ENCODE results near the gene FHIT. TPM values are rescaled to one million over a fixed set of nuclear protein-coding genes. Genes with fewer than 3 reads are reported as not detected.

Gene FHIT
- total RNA-seq, 1 experiment from 2014 or later, result 20.1 TPM

DNA sequence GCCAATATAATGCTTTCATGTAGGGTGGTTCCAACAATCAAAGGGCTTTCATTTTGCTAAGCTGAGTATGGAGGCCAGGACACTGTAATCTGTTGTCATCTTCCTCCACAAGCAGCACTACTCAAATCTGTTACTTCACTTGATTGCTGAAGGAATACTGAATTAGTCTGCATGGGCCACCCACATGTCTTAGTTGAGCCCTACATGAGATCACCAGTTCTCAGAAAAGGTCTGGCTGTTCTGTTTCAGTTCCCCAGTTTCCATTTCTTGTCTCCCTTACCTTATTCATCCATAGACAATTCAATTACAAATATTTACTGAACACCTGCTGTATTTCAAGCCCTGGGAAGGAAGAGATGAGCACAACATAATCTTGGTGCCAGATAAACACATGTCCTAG lies 119.2 kb downstream of the FHIT start:
- ChIA-PET CTCF (interaction anchor here (0.9 kb wide), 1 partner anchor 247 kb away, joined by 4 read pairs; no protein-coding TSS in a partner anchor), POLR2A (no interaction called here)
- no TSS peak for BruUV-seq (replicated peaks)
- no peak overlapping the region for H3K4me3 Mint-ChIP-seq (ENCODE audit: unreplicated experiment)
- no peaks in the 10 kb centered on the region for H3K27me3 Mint-ChIP-seq (ENCODE audit: insufficient read depth, unreplicated experiment)
- no peak for DNase-seq (ENCODE audit: unreplicated experiment)
- no peaks in the 10 kb centered on the region for H3K4me1 Mint-ChIP-seq (ENCODE audit: insufficient read depth, unreplicated experiment)
- H3K9me3 Mint-ChIP-seq (ENCODE audit: unreplicated experiment), result no peaks in the 10 kb centered on the region
- no peaks in the 10 kb centered on the region for H3K36me3 Mint-ChIP-seq (ENCODE audit: insufficient read depth, unreplicated experiment)
- TF ChIP-seq, protein P1, sequence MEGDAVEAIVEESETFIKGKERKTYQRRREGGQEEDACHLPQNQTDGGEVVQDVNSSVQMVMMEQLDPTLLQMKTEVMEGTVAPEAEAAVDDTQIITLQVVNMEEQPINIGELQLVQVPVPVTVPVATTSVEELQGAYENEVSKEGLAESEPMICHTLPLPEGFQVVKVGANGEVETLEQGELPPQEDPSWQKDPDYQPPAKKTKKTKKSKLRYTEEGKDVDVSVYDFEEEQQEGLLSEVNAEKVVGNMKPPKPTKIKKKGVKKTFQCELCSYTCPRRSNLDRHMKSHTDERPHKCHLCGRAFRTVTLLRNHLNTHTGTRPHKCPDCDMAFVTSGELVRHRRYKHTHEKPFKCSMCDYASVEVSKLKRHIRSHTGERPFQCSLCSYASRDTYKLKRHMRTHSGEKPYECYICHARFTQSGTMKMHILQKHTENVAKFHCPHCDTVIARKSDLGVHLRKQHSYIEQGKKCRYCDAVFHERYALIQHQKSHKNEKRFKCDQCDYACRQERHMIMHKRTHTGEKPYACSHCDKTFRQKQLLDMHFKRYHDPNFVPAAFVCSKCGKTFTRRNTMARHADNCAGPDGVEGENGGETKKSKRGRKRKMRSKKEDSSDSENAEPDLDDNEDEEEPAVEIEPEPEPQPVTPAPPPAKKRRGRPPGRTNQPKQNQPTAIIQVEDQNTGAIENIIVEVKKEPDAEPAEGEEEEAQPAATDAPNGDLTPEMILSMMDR (IDR thresholded peaks at IDR 0.05; ENCODE audit: unreplicated experiment), result no peak
- intact Hi-C loops (cut with micrococcal nuclease), result no loop called here
- H3K27ac Mint-ChIP-seq (ENCODE audit: low read depth, unreplicated experiment), result no peak overlapping the region

DNA sequence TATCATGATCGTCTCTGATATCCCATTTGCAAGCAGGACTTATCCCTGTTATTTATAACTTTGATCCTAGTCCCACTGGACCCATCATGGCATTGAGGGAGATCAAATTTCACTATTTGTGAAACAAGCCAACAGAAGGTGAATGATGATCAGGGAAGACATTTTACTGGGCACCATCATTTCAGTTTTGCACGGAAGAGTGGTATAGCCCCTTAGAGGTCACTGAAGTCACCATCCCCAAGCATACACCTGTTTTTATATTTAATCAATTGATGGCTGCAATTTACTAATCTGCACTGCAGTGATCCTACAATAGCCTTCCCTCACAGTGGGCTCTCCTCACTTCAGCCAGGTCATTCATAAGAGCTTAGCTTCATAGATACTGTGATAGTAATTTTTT lies 132.4 kb downstream of the FHIT start:
- POLR2A ChIA-PET, result no interaction called here
- Mint-ChIP-seq H3K27ac (ENCODE audit: low read depth, unreplicated experiment) (no peak overlapping the region), H3K9me3 (ENCODE audit: unreplicated experiment) (peaks cover 16% of the 10 kb centered on the region), H3K4me3 (ENCODE audit: unreplicated experiment) (no peak overlapping the region), H3K27me3 (ENCODE audit: insufficient read depth, unreplicated experiment) (no peaks in the 10 kb centered on the region), H3K36me3 (ENCODE audit: insufficient read depth, unreplicated experiment) (peaks cover 6% of the 10 kb centered on the region), H3K4me1 (ENCODE audit: insufficient read depth, unreplicated experiment) (no peaks in the 10 kb centered on the region)
- BruUV-seq (replicated peaks), result no TSS peak
- no peak for DNase-seq (ENCODE audit: unreplicated experiment)
- intact Hi-C loops (cut with micrococcal nuclease), result no loop called here
- CTCF ChIA-PET, result interaction anchor here (0.7 kb wide), 1 partner anchor 1209 kb away, joined by 4 read pairs; no protein-coding TSS in a partner anchor
- TF ChIP-seq, protein P1 (IDR thresholded peaks at IDR 0.05; ENCODE audit: unreplicated experiment), result no peak

DNA sequence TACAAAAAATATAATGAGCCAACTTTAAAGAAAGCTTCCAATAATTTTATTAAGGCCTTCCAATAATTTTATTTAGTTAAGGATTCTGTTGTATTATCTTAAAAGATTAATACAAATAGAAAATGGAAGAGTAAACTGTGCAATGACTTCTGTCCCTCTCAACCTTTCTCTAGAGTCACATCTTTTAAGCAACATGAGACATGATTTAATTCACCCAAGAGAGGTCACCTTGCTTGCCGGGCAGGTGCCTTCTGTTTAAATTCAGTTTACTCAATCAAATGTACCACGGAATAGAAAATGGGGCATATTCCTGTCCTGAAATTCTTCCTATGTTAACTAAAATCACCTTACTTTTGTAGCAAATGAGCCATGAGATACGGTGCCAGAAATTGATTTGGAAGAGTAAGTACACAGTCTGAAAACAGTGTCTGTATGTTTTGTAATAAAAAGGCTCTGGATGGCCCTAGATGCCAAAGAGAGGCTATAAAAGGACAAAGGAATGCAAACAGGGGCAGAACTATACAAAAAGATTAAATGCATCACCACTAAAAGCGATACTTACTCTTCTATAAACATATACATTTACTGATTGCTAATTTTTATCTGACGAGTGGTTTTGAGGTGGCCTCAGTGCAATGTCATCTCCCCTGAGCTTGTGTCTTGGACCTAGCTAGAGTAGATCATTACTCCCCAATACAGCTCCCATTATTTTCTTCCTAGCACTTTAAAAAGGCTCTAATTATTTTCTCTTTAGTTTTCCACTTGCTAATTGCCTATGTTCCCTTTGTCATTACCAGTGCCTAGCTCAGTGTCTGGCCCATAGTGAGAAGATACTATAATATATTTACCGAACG lies 134.0 kb downstream of the FHIT start:
- ChIA-PET POLR2A (no interaction called here), CTCF (no interaction called here)
- no peak overlapping the region for H3K4me3 Mint-ChIP-seq (ENCODE audit: unreplicated experiment)
- H3K4me1 Mint-ChIP-seq (ENCODE audit: insufficient read depth, unreplicated experiment), result no peaks in the 10 kb centered on the region
- no peak overlapping the region for H3K27ac Mint-ChIP-seq (ENCODE audit: low read depth, unreplicated experiment)
- no peak for DNase-seq (ENCODE audit: unreplicated experiment)
- peaks cover 6% of the 10 kb centered on the region for H3K36me3 Mint-ChIP-seq (ENCODE audit: insufficient read depth, unreplicated experiment)
- BruUV-seq (replicated peaks), result no TSS peak
- TF ChIP-seq, protein P1 (IDR thresholded peaks at IDR 0.05; ENCODE audit: unreplicated experiment), result no peak
- peaks cover 16% of the 10 kb centered on the region for H3K9me3 Mint-ChIP-seq (ENCODE audit: unreplicated experiment)
- intact Hi-C loops (cut with micrococcal nuclease), result no loop called here
- H3K27me3 Mint-ChIP-seq (ENCODE audit: insufficient read depth, unreplicated experiment), result no peaks in the 10 kb centered on the region

DNA sequence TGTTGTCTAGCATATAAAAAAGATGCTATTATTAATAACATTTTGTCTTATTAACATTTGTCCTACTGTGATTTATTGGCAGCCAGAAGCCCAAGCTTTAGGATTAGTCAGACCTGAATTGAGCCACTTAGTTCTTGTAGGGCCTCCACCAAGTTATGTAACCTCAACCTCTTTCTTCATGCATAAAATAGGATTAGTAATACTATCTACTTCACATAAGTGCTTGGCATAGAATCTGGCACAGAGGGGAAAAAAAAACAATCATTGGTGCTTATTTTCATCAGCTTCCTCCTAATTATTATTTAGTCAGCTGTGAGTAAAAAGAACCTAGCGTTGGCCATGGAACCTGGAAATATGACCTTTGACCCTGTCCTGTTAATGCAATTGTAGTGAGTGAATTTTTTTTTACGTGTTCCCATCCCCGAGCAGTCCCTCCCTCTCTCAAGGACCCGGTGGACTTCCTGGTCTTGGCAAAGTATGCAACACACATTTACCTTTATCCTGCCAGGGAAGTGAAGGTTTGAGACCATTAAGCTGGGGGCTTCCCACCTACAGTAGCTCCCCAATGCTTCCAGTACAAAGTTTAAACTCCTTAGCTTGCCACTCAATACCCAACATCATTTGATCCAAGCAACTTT lies 136.8 kb downstream of the FHIT start:
- intact Hi-C loops (cut with micrococcal nuclease), result no loop called here
- Mint-ChIP-seq H3K9me3 (ENCODE audit: unreplicated experiment) (no peaks in the 10 kb centered on the region), H3K4me1 (ENCODE audit: insufficient read depth, unreplicated experiment) (no peaks in the 10 kb centered on the region), H3K27me3 (ENCODE audit: insufficient read depth, unreplicated experiment) (no peaks in the 10 kb centered on the region), H3K4me3 (ENCODE audit: unreplicated experiment) (no peak overlapping the region), H3K36me3 (ENCODE audit: insufficient read depth, unreplicated experiment) (peaks cover 6% of the 10 kb centered on the region), H3K27ac (ENCODE audit: low read depth, unreplicated experiment) (no peak overlapping the region)
- TF ChIP-seq, protein P1 (IDR thresholded peaks at IDR 0.05; ENCODE audit: unreplicated experiment), result no peak
- POLR2A ChIA-PET, result interaction anchor here (0.6 to 1.0 kb wide), 3 partner anchors 10 to 138 kb away, joined by 3 read pairs; no protein-coding TSS in a partner anchor
- DNase-seq (ENCODE audit: unreplicated experiment), result peak; percentile 72
- no TSS peak for BruUV-seq (replicated peaks)
- CTCF ChIA-PET, result interaction anchor here (0.5 kb wide), 1 partner anchor 345 kb away, joined by 4 read pairs; no protein-coding TSS in a partner anchor

Measured in MCF 10A (cell line).